HEK293 (cell line): ENCODE results near the gene ESM1.
A peak's percentile ranks its signal among the peaks of the same experiment; 100 is the strongest.

Source experiments
- CTCF ChIA-PET: fragments of 350-600 bp; formaldehyde crosslinking; extraction: SDS; loops from one replicate; lab custom pipeline; 2021; ENCODE audit warnings: antibody characterized with exemption; lab: Yijun Ruan, JAX
- POLR2A ChIA-PET: fragments of 300-600 bp; formaldehyde crosslinking; extraction: SDS; loops from one replicate; lab custom pipeline; 2020; ENCODE audit warnings: antibody characterized with exemption, inconsistent platforms; lab: Yijun Ruan, JAX
- H3K27ac ChIP-seq: fragments of 200-500 bp; sonication (Bioruptor generic); 2 replicates; pipeline ENCODE4 v1.5.1; 2014; ENCODE audit warnings: low read depth, low read length, control low read depth, inconsistent platforms; ENCODE audit errors: extremely low read depth
- H3K36me3 ChIP-seq, 2 experiments: fragments of 200-500 bp in 1 of 2; sonication (Bioruptor generic) in 1 of 2; 1 replicate in 1 of 2; 2 replicates in 1 of 2; pipeline ENCODE4 v1.5.1; 2014 to 2017; ENCODE audit warnings: inconsistent platforms in 2 of 2, low read length in 2 of 2; ENCODE audit not compliant: control insufficient read depth in 2 of 2, insufficient read depth in 1 of 2
- H3K4me1 ChIP-seq: fragments of 200-500 bp; sonication (Bioruptor generic); 2 replicates; pipeline ENCODE4 v1.5.1; 2014; ENCODE audit warnings: mild to moderate bottlenecking, low read length, inconsistent platforms; ENCODE audit not compliant: control insufficient read depth, insufficient read depth
- H3K4me3 ChIP-seq: 2 replicates; pipeline ENCODE4 v1.5.1; 2011; ENCODE audit warnings: low read depth, mild to moderate bottlenecking, control low read depth, low read length, moderate library complexity
- H3K9me3 ChIP-seq: fragments of 200-500 bp; sonication (Bioruptor generic); 2 replicates; pipeline ENCODE4 v1.5.1; 2014; ENCODE audit warnings: low read depth, low read length, inconsistent platforms; ENCODE audit not compliant: control insufficient read depth, insufficient read depth
- GLIS2 ChIP-seq: fragments of 450-650 bp; formaldehyde crosslinking; IDR thresholded peaks from 2 replicates; pipeline ENCODE4 v1.5.1; 2016; ENCODE audit warnings: missing biosample characterization, missing genetic modification characterization
- HOXD13 ChIP-seq: sonication (generic); formaldehyde crosslinking; IDR thresholded peaks from 2 replicates; pipeline ENCODE4 v1.8.0; 2022; ENCODE audit warnings: missing genetic modification reagents, borderline replicate concordance
- PATZ1 ChIP-seq: fragments of 450-650 bp; formaldehyde crosslinking; IDR thresholded peaks from 2 replicates; pipeline ENCODE4 v1.5.1; 2016; ENCODE audit warnings: missing biosample characterization, missing genetic modification characterization
- SETDB1 ChIP-seq: IDR thresholded peaks from one replicate; pipeline ENCODE4 v1.6.1; 2017; ENCODE audit warnings: mild to moderate bottlenecking, low read length, moderate library complexity, mixed read lengths; ENCODE audit not compliant: insufficient read length
- SP7 ChIP-seq: fragments of 450-650 bp; formaldehyde crosslinking; IDR thresholded peaks from 2 replicates; pipeline ENCODE4 v1.5.1; 2016; ENCODE audit warnings: missing biosample characterization, missing genetic modification characterization
- YY2 ChIP-seq: fragments of 450-650 bp; formaldehyde crosslinking; IDR thresholded peaks from 2 replicates; pipeline ENCODE4 v1.5.1; 2016; ENCODE audit warnings: missing biosample characterization, missing genetic modification characterization
- ZBTB10 ChIP-seq: fragments of 450-650 bp; formaldehyde crosslinking; IDR thresholded peaks from 2 replicates; pipeline ENCODE4 v1.5.1; 2016; ENCODE audit warnings: missing biosample characterization, missing genetic modification characterization
- ZNF341 ChIP-seq: fragments of 450-650 bp; formaldehyde crosslinking; IDR thresholded peaks from 2 replicates; pipeline ENCODE4; 2016; ENCODE audit warnings: low read depth, missing biosample characterization, missing genetic modification characterization
- ZNF488 ChIP-seq: fragments of 450-650 bp; formaldehyde crosslinking; IDR thresholded peaks from 2 replicates; pipeline ENCODE4 v1.5.1; 2016; ENCODE audit warnings: missing biosample characterization, missing genetic modification characterization
- ZNF596 ChIP-seq: fragments of 450-650 bp; IDR thresholded peaks from 2 replicates; pipeline ENCODE4 v1.5.0; 2018; ENCODE audit warnings: missing biosample characterization, mild to moderate bottlenecking, missing genetic modification characterization, moderate library complexity
- ZNF621 ChIP-seq: fragments of 450-650 bp; formaldehyde crosslinking; IDR thresholded peaks from 2 replicates; pipeline ENCODE4 v1.5.1; 2017; ENCODE audit warnings: missing biosample characterization, missing genetic modification characterization
- ZNF654 ChIP-seq: fragments of 450-650 bp; formaldehyde crosslinking; IDR thresholded peaks from 2 replicates; pipeline ENCODE4 v1.5.1; 2016; ENCODE audit warnings: low read depth, missing biosample characterization, missing genetic modification characterization
- ZNF768 ChIP-seq: fragments of 450-650 bp; formaldehyde crosslinking; IDR thresholded peaks from 2 replicates; pipeline ENCODE4 v1.5.1; 2018; ENCODE audit warnings: missing biosample characterization, mild to moderate bottlenecking, missing genetic modification characterization
- TF ChIP-seq, protein P1 (sequence below): fragments of 450-650 bp; formaldehyde crosslinking; IDR thresholded peaks from 2 replicates; pipeline ENCODE4 v1.5.1; 2016; ENCODE audit warnings: missing biosample characterization, missing genetic modification characterization

Gene ESM1

DNA sequence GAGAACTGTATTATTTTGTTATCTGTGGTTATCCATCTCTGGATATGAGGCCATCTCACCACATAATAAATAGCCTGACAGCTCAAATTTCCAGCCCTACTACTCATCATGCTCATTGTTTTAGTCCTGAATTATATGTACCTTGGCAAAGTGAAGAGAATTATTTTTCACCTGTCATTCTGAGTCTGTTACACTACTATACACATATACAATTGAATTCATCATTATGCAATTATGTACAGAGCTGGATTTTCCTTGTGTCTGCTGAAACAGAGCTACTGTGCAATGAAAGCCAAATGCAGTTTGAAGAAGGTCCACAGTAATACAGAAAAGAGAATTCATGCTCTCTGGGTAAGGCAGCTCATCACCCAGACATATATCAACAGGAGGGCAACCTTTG lies 28.5 kb downstream of the ESM1 start (continued):
- TF ChIP-seq ZNF768, result no peak
- TF ChIP-seq SETDB1, result no peak

- H3K4me1 ChIP-seq, result no peaks in the 10 kb centered on the region
- TF ChIP-seq ZNF596 (peak; percentile 90), HOXD13 (CRISPR knock-in tag) (no peak)
- ChIA-PET POLR2A (no interaction called here), CTCF (interaction anchor here (0.9 to 4.8 kb wide), 3 partner anchors 13 to 91 kb away, joined by 3 to 37 read pairs (median 3); no protein-coding TSS in a partner anchor)
- no peak overlapping the region for H3K4me3 ChIP-seq
- H3K27ac ChIP-seq, result no peak overlapping the region
- no peaks in the 10 kb centered on the region for H3K9me3 ChIP-seq
- no peaks in the 10 kb centered on the region for H3K36me3 ChIP-seq
Observed at GRCh38 chr5:54947187-54947586, 38.2 kb downstream of the ESM1 start.

- ChIA-PET POLR2A (no interaction called here), CTCF (interaction anchor here (0.6 to 4.8 kb wide), 5 partner anchors 9 to 213 kb away, joined by 3 to 37 read pairs (median 3); partner anchors contain the start of gene GPX8)
- Histone ChIP-seq H3K4me1 (no peaks in the 10 kb centered on the region), H3K36me3 (no peaks in the 10 kb centered on the region), H3K9me3 (no peaks in the 10 kb centered on the region), H3K4me3 (no peak overlapping the region), H3K27ac (no peak overlapping the region)
- TF ChIP-seq, protein P1, sequence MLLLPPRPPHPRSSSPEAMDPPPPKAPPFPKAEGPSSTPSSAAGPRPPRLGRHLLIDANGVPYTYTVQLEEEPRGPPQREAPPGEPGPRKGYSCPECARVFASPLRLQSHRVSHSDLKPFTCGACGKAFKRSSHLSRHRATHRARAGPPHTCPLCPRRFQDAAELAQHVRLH (tag by site-specific recombination), result no peak
- TF ChIP-seq ZNF488 (tag by site-specific recombination), result no peak
- no peak for TF ChIP-seq SP7 (tag by site-specific recombination)
- TF ChIP-seq YY2, result no peak
- no peak for TF ChIP-seq PATZ1 (tag by site-specific recombination)
- TF ChIP-seq ZNF341 (tag by site-specific recombination), result no peak
- no peak for TF ChIP-seq ZNF621
- no peak for TF ChIP-seq ZBTB10 (tag by site-specific recombination)
Observed at GRCh38 chr5:54946306-54946819, 39.0 kb downstream of the ESM1 start.

DNA sequence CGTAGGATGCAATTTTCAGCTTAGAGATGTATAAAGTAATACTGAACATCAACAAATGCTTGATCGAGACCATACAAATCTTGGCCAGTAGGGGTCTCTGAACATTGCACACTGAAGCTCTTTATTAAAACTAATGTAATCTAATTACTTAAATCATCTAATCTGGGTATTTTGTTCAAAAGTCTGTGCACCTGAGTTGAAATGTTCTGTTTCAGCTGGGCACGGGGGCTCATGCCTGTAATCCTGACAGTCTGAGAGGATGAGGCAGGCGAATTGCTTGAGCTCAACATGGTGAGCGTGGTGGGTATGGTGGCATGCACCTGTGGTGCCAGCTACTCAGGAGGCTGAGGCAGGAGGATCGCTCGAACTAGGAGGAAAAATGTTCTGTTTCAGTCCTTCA lies 41.0 kb downstream of the ESM1 start:
- CTCF ChIA-PET, result interaction anchor here (0.5 to 4.8 kb wide), 46 partner anchors 11 to 226 kb away, joined by 3 to 42 read pairs (median 4); partner anchors contain the start of gene GPX8

More for the DNA sequence above, 41.0 kb downstream of the ESM1 start:
- no peak overlapping the region for H3K27ac ChIP-seq
- POLR2A ChIA-PET, result no interaction called here
- H3K36me3 ChIP-seq, result no peaks in the 10 kb centered on the region
- no peaks in the 10 kb centered on the region for H3K4me1 ChIP-seq
- no peak overlapping the region for H3K4me3 ChIP-seq
- no peaks in the 10 kb centered on the region for H3K9me3 ChIP-seq
- TF ChIP-seq ZNF654 (tag by site-specific recombination) (peak; percentile 49; the same call in 1 of the 2 replicates), GLIS2 (tag by site-specific recombination) (no peak)
